ENCODE results near the gene CHAC1. TPM values are rescaled to one million over a fixed set of nuclear protein-coding genes. Genes with fewer than 3 reads are reported as not detected.
A peak's percentile ranks its signal among the peaks of the same experiment; 100 is the strongest.

CHAC1 gene
- total RNA-seq (2014; rRNA removed; shearing (Covaris generic)): 28.0 and 35.4 TPM in 2 replicates

GRCh38 chr15:40952901-40953712, at the start of gene CHAC1:
Gene CHAC1 (plus strand): TSS chr15:40953471. CDS start chr15:40953584, 113 bp downstream.
- peak; percentile 96 for DNase-seq (ENCODE audit: low spot score)

GRCh38 chr15:40904552-40905201, 48.6 kb upstream of the CHAC1 start:
- no peak for DNase-seq (ENCODE audit: low spot score)

GRCh38 chr15:40906091-40906990, 46.9 kb upstream of the CHAC1 start:
- DNase-seq (ENCODE audit: low spot score): peak; percentile 82

GRCh38 chr15:40906991-40907802, 46.1 kb upstream of the CHAC1 start:
- DNase-seq (ENCODE audit: low spot score): no peak

- no peak for DNase-seq (ENCODE audit: low spot score)
Observed at GRCh38 chr15:40908095-40908494, 45.2 kb upstream of the CHAC1 start.

GRCh38 chr15:40909662-40910630, 43.3 kb upstream of the CHAC1 start:
- no peak for DNase-seq (ENCODE audit: low spot score)

GRCh38 chr15:40911141-40911540, 42.1 kb upstream of the CHAC1 start:
- DNase-seq (ENCODE audit: low spot score): no peak

GRCh38 chr15:40911693-40912092, 41.6 kb upstream of the CHAC1 start:
- no peak for DNase-seq (ENCODE audit: low spot score)

- DNase-seq (ENCODE audit: low spot score): no peak
Observed at GRCh38 chr15:40912478-40912877, 40.8 kb upstream of the CHAC1 start.

GRCh38 chr15:40914013-40914412, 39.3 kb upstream of the CHAC1 start:
- no peak for DNase-seq (ENCODE audit: low spot score)

- DNase-seq (ENCODE audit: low spot score): no peak
Observed at GRCh38 chr15:40914486-40914885, 38.8 kb upstream of the CHAC1 start.

- no peak for DNase-seq (ENCODE audit: low spot score)
Observed at GRCh38 chr15:40915116-40915661, 38.1 kb upstream of the CHAC1 start.

- no peak for DNase-seq (ENCODE audit: low spot score)
Observed at GRCh38 chr15:40915679-40916078, 37.6 kb upstream of the CHAC1 start.

GRCh38 chr15:40917585-40917984, 35.7 kb upstream of the CHAC1 start:
- DNase-seq (ENCODE audit: low spot score): no peak

- no peak for DNase-seq (ENCODE audit: low spot score)
Observed at GRCh38 chr15:40918146-40918798, 35.0 kb upstream of the CHAC1 start.

GRCh38 chr15:40918799-40919392, 34.4 kb upstream of the CHAC1 start:
- no peak for DNase-seq (ENCODE audit: low spot score)

GRCh38 chr15:40921949-40922607, 31.2 kb upstream of the CHAC1 start:
- DNase-seq (ENCODE audit: low spot score): no peak

- DNase-seq (ENCODE audit: low spot score): no peak
Observed at GRCh38 chr15:40922608-40923005, 30.7 kb upstream of the CHAC1 start.
